ENCODE data around the gene PHC3.
A peak's percentile ranks its signal among the peaks of the same experiment; 100 is the strongest.
"Not testable (repeated sequence)": the region's sequence is repeated elsewhere in the genome, so short reads cannot be mapped to it uniquely, and the experiment has no call there.

Gene PHC3

DNA sequence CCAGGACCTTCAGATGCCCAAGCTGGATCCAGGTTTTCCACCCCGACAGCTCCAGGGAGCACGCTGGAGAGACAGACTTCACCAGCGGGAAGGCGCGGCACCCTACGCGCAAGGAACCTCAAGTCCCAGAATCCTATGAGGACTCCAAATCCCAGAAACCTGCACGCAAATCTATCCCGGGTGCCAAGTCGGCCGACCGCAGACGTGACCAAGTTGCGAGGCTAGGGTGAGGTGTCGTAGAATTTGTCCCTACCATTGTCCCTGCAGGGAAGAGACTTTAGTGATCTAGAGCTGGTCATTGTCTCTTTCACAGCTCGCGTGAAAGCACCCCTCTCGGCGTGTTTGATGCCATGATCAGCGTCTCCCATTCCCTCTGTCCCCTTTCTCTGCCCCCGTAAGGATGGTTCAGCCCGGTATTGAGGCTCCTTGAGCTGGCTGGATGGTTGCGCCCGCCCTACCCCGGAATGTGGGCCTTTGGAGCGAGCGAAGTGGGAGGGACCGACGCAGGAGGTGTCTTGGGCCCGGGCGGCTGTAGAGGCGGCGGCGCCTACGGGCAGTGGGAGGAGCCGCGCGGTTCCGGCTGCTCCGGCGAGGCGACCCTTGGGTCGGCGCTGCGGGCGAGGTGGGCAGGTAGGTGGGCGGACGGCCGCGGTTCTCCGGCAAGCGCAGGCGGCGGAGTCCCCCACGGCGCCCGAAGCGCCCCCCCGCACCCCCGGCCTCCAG, 40.6 kb upstream of the PHC3 start, which contains the start of gene PRKCI:
PRKCI (plus strand) TSS at position 501 of the 723 bp plus-strand sequence. CDS start 246 bp downstream, outside the sequence.
- H3K4me3 ChIP-seq (ENCODE audit: control insufficient read depth, low read depth, low read length), result peak within 1 kb of the TSS; percentile 77
- DNase-seq (ENCODE audit: low read depth), result peak; percentile 95
- TF ChIP-seq, protein P1, sequence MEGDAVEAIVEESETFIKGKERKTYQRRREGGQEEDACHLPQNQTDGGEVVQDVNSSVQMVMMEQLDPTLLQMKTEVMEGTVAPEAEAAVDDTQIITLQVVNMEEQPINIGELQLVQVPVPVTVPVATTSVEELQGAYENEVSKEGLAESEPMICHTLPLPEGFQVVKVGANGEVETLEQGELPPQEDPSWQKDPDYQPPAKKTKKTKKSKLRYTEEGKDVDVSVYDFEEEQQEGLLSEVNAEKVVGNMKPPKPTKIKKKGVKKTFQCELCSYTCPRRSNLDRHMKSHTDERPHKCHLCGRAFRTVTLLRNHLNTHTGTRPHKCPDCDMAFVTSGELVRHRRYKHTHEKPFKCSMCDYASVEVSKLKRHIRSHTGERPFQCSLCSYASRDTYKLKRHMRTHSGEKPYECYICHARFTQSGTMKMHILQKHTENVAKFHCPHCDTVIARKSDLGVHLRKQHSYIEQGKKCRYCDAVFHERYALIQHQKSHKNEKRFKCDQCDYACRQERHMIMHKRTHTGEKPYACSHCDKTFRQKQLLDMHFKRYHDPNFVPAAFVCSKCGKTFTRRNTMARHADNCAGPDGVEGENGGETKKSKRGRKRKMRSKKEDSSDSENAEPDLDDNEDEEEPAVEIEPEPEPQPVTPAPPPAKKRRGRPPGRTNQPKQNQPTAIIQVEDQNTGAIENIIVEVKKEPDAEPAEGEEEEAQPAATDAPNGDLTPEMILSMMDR (conservative IDR thresholded peaks at IDR 0.05; ENCODE audit: control insufficient read depth, insufficient read depth, low read depth, low read length), result no peak

DNA sequence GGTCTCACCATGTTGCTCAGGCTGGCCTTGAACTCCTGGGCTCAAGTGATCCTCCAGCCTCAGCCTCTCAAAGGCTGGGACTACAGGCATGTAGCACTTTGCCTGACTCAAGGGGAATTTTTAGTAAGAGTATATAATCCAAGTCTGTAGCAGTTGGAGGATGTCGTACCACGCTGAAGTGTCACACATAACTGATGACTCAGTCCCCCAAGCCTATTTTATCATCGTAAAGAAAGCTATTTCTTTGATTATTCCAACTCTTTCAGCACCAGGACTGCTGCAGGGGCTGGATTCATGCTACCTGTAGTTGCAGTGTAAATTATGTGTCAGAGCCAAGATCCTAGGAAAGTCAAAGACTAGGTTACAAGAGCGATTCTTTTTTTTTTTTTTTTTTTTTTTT, 39.3 kb upstream of the PHC3 start:
- TF ChIP-seq, protein P1 (conservative IDR thresholded peaks at IDR 0.05; ENCODE audit: control insufficient read depth, insufficient read depth, low read depth, low read length), result no peak
- peak; percentile 24 for DNase-seq (ENCODE audit: low read depth)
- no peak overlapping the region for H3K4me3 ChIP-seq (ENCODE audit: control insufficient read depth, low read depth, low read length)

GRCh38 chr3:170219850-170220249, 38.3 kb upstream of the PHC3 start:
- H3K4me3 ChIP-seq (ENCODE audit: control insufficient read depth, low read depth, low read length), result no peak overlapping the region
- TF ChIP-seq, protein P1 (conservative IDR thresholded peaks at IDR 0.05; ENCODE audit: control insufficient read depth, insufficient read depth, low read depth, low read length), result no peak
- no peak for DNase-seq (ENCODE audit: low read depth)

DNA sequence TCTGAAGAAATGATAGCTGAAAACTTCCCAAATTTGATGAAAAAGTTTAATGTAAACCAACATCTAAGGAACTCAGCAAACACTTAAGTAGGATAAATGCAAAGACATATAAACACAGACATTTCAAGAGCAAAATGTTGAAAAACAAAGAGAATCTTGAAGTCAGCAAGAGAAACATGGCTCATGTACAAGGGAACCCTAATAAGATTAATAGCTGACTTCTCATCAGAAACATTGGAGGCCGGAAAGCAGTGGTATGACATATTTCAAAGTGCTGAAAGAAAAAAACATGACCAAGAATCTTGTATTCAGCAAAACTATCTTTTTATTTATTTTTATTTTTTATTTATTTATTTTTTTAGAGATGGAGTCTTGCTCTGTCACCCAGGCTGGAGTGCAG, 30.1 kb upstream of the PHC3 start:
- no peak for DNase-seq (ENCODE audit: low read depth)
- H3K4me3 ChIP-seq (ENCODE audit: control insufficient read depth, low read depth, low read length), result no peak overlapping the region
- TF ChIP-seq, protein P1 (conservative IDR thresholded peaks at IDR 0.05; ENCODE audit: control insufficient read depth, insufficient read depth, low read depth, low read length), result no peak

- H3K4me3 ChIP-seq (ENCODE audit: control insufficient read depth, low read depth, low read length), result no peak overlapping the region
- TF ChIP-seq, protein P1 (conservative IDR thresholded peaks at IDR 0.05; ENCODE audit: control insufficient read depth, insufficient read depth, low read depth, low read length), result no peak
- no peak for DNase-seq (ENCODE audit: low read depth)
Observed at GRCh38 chr3:170207717-170208116, 26.2 kb upstream of the PHC3 start.

DNA sequence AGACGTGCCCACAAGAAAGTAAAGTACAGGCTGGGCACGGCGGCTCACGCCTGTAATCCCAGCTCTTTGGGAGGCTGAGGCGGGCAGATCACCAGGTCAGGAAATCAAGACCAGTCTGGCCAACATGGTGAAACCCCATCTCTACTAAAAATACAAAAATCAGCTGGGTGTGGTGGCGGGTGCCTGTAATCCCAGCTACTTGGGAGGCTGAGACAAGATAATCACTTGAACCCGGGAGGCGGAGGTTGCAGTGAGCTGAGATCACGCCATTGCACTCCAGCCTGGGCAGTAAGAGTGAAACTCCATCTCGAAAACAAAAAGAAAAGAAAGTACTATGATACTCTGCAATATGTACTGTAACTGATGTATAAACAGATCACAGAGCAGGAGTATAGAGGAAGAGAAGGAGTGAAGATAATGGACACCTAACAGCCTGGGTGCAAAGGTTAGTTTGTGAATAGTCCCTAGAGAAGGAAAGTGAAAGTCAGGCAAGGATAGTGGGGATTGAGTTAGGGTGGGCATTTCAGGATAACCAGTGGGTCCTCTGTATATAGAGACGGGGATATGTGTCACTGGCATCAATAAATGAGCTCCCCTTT, 24.7 kb upstream of the PHC3 start:
- not testable (repeated sequence) for DNase-seq (ENCODE audit: low read depth); H3K4me3 ChIP-seq (ENCODE audit: control insufficient read depth, low read depth, low read length)

DNA sequence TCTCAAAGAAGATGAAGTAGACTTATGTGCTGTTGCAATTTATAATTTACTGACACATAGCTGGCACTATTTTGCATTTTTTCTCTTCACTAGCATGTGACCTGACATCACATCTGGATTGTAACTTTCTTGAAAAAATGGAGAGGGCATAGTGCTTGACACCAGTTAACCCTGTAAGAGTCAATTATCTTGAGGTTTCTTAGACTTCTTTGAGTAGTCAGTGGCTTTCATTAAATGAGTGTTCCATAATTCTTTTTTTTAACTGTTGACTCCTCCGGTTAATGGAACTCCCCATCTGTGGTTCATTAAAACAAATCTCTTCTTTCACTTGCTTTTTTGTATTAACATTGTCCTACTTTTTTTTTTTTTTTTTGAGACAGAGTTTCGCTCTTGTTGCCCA, 23.8 kb upstream of the PHC3 start:
- TF ChIP-seq, protein P1 (conservative IDR thresholded peaks at IDR 0.05; ENCODE audit: control insufficient read depth, insufficient read depth, low read depth, low read length), result no peak
- no peak overlapping the region for H3K4me3 ChIP-seq (ENCODE audit: control insufficient read depth, low read depth, low read length)
- DNase-seq (ENCODE audit: low read depth), result peak; percentile 51
